GM12801 (cell line): ENCODE data around the gene TNFRSF17.

ENCODE experiments used
- TF ChIP-seq, protein P1 (sequence below): IDR thresholded peaks from one replicate; pipeline ENCODE4 v1.5.1; 2011; ENCODE audit warnings: control low read depth; ENCODE audit not compliant: insufficient read length; ENCODE audit errors: extremely low read depth

TNFRSF17 gene

DNA sequence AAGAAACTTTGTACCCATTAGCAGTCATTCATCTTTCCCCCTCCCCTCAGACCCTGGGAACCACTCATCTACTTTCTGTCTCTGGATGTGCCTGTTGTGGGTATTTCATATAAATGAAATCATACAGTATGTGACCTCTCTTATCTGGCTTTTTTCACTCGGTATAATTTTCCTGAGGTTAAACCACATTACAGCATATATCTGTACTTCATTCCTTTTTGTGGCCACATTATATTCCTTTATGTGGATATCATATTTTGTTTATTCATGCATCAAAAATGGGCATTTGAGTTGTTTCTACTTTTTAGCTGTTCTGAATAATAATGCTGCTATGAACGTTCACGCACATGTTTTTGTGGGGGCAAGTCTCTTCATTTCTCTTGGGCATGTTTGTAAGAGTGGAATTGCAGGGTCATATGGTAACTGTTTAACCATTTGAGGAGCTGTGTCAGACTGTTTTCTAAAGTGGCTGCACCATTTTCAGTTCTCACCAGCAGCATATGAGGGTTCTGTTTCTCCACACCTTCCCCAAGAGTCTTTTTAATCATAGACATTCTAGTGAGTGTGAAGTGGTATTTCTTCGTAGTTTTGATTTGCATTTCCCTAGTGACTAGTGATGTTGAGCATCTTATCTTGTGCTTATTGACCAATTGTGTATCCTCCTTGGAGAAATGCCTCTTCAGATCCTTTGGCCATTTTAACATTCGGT, 15.3 kb downstream of the TNFRSF17 start:
- TF ChIP-seq, protein P1, sequence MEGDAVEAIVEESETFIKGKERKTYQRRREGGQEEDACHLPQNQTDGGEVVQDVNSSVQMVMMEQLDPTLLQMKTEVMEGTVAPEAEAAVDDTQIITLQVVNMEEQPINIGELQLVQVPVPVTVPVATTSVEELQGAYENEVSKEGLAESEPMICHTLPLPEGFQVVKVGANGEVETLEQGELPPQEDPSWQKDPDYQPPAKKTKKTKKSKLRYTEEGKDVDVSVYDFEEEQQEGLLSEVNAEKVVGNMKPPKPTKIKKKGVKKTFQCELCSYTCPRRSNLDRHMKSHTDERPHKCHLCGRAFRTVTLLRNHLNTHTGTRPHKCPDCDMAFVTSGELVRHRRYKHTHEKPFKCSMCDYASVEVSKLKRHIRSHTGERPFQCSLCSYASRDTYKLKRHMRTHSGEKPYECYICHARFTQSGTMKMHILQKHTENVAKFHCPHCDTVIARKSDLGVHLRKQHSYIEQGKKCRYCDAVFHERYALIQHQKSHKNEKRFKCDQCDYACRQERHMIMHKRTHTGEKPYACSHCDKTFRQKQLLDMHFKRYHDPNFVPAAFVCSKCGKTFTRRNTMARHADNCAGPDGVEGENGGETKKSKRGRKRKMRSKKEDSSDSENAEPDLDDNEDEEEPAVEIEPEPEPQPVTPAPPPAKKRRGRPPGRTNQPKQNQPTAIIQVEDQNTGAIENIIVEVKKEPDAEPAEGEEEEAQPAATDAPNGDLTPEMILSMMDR, result no peak

DNA sequence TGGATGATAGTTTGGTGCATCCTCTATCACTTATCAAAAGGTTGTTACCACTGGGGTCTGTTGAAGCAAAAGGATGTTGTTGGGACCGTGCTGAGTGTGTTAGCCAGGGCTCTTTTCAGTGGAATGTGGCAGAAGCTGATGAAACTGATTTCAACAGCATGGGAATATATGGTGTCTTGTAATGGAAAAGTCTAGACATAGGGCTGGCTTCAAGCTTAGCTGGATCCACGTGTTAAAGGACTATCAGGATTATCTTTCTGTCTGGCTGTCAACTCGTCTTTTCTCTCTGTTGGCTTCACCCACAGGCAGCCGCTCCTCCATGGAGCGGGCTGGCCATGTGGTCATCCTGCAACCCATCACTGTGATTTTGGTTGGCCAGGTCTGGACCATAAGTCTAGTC, 20.2 kb downstream of the TNFRSF17 start:
- TF ChIP-seq, protein P1, result no peak

DNA sequence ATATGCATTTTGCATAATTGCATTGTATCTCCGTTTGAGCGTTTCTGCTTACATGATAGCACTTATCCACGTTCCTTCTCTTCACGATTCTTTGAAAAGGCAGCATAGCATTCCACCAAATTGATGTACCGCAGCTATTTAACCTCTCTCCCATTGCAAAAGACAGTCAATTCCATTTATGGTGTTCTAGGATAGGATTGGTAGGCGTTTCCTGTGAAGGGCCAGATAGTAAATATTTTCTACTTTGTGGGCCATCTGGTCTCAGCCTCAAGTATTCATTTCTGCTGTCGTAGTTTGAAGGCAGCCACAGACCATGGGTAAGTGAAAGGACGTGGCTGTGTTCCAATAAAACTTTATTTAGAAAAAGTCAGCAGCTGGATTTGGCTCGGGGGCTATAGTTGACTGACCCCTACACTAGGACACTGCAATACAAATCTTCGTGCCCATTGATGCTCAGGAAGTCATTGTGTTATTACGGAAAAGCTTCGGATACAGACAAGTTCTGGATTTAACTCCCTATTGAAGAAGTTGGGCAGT, 21.6 kb downstream of the TNFRSF17 start:
- TF ChIP-seq, protein P1, result no peak

DNA sequence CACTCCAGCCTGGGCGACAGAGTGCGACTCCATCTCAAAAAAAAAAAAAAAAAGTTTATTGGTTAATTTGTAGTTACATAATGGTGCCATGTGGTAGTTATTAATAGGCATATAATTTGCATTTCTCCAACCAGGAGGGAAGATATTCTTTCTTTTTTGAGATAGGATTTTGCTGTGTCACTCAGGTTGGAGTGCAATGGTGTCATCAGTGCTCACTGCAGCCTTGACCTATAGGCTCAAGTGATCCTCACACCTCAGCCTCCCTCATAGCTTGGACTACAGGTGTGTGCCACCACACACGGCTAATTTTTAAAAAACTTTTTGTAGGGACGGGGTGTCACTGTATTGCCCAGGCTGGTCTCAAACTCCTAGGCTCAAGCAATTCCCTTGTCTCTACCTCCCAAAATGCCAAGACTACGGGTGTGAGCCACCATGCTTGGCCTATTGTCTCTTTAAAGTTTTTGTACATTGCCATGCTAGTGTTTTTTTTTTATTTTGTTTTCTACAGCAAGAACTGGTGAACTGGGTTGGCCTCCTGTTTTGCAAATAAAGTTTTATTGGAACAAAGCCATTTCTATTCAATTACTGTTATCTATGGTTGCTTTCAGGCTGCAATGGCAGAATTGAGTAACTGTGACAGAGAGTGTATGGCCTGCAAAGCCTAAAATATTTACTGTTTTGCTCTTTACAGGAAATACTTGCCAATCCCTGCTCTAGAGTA, 23.4 kb downstream of the TNFRSF17 start:
- TF ChIP-seq, protein P1, result no peak

DNA sequence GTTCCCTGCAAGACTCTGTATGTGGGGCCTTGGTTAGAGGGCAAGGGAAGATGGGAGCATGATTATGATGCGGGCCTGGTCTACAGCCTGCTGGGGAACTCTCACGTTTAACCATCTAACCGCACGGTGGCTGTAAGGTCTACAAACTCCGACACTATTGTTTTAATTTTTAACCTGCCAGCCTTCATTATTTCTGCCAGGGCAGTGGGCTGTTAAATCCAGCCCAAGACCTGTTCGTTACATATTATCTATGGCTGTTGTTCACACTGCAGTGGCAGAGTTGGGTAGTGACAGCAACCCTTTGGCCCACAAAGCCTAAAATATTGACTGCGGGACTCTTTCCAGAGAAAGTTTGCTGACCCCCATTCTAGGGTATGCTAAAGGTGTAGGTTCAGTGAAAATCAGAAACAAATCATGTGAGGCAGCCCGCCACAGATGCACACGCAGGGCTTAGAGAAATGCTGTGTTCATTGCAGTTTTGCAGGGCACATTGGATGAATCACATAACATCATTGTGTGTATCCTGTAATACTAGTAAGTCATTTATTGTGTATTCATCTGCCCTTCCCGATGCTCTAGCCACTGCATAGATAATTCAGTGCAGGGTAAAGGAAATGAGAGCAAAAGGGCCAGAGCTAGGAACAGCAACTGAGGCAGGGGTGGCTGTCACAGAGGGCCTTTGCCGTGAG, 25.8 kb downstream of the TNFRSF17 start:
- TF ChIP-seq, protein P1, result no peak

DNA sequence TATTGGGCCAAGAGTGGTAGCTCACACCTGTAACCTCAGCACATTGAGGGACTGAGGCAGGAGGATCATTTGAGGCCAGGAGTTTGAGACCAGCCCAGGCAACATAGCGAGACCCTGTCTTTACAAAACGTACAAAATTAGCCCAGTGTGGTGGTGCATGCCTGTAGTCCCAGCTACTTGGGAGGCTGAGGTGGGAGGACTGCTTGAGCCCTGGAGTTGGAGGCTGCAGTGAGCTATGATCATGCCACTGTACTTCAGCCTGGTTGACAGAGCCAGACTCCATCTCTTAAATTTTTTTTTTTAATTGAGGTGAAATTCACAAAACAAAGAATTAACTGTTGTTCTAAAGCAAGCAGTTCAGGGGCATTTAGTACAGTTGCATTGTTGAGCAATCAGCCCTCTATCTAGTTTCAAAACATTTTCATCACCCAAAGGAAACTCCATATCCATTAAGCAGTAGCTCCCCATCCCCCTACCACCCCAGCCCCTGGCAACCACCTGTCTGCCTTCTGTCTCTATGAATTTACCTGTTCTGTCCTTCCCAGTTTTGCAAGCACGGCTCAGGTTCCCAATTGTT, 27.1 kb downstream of the TNFRSF17 start:
- TF ChIP-seq, protein P1, result no peak
